ENCODE data around the gene EYS. TPM values are rescaled to one million over a fixed set of nuclear protein-coding genes. Genes with fewer than 3 reads are reported as not detected.

The EYS gene
- total RNA-seq, 1 experiment from 2014 or later = not detected

DNA sequence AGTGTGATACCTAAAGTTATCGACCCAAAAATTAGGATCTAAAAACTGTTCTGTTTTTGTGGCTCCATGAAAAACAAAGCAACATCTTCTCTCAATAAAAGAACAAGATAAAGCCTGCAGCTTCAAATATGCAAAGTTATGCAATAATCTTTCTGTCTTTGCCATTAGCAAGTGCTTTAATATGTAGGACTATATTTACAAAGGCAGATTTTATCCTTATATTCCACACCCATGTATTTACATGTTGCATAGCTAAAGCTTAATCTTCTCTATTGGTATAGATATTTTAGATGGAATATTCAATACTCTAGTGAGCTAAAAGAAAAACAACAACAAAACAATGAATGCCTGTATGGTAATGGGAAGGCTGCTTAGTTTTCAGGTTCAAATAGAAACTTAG is 1443.2 kb downstream of the EYS start:
- H3K23me2 ChIP-seq (ENCODE audit: insufficient read length, low read depth, low read length, poor library complexity, severe bottlenecking) = no peaks in the 10 kb centered on the region
- H3K23ac ChIP-seq (ENCODE audit: insufficient read length, low read depth, low read length) = no peak overlapping the region
- Mint-ChIP-seq H3K9me3 (no peaks in the 10 kb centered on the region), H3K4me1 (peaks cover 36 to 38% of the 10 kb centered on the region in 2 experiments), H3K4me3 (no peak overlapping the region), H3K27me3 (ENCODE audit: low read depth) (no peaks in the 10 kb centered on the region), H3K36me3 (ENCODE audit: insufficient read depth in 1 of 3, low read depth in 3 of 3) (no peaks in the 10 kb centered on the region), H3K27ac (no peak overlapping the region; a peak in 1 of 7 replicates)
- H4K5ac ChIP-seq (ENCODE audit: insufficient read length, low read depth, low read length) = no peak overlapping the region
- H3K27ac ChIP-seq (ENCODE audit: insufficient read length, low read depth, low read length) = no peak overlapping the region
- H2BK15ac ChIP-seq (ENCODE audit: low read depth, low read length) = no peak overlapping the region
- no peak for TF ChIP-seq CTCF (conservative IDR thresholded peaks at IDR 0.05)
- H2BK20ac ChIP-seq (ENCODE audit: low read depth, low read length, poor library complexity, severe bottlenecking) = no peak overlapping the region
- H2BK120ac ChIP-seq (ENCODE audit: low read depth, low read length, poor library complexity, severe bottlenecking) = no peak overlapping the region
- H3K79me2 ChIP-seq (ENCODE audit: insufficient read depth, low read length) = no peaks in the 10 kb centered on the region
- H2AK5ac ChIP-seq (ENCODE audit: insufficient read length, low read length) = no peak overlapping the region
- H3K27me3 ChIP-seq (ENCODE audit: insufficient read depth, low read length) = no peaks in the 10 kb centered on the region
- no peak overlapping the region for H3K9ac ChIP-seq (ENCODE audit: extremely low read depth, insufficient read length, low read length)
- no peak overlapping the region for H3T11ph ChIP-seq (ENCODE audit: low read length)
- no peak for DNase-seq
- H4K20me1 ChIP-seq (ENCODE audit: control insufficient read depth, insufficient read depth, insufficient read length) = no peaks in the 10 kb centered on the region
- H2BK12ac ChIP-seq (ENCODE audit: insufficient read length, low read depth, low read length) = no peak overlapping the region
- H2BK5ac ChIP-seq (ENCODE audit: insufficient read length, low read length) = no peak overlapping the region
- H3K14ac ChIP-seq (ENCODE audit: insufficient read depth, low read length) = no peak overlapping the region
- no peaks in the 10 kb centered on the region; the same call in 1 of the 2 replicates for H3K4me1 ChIP-seq (ENCODE audit: insufficient read depth, low read length)
- no peaks in the 10 kb centered on the region for H3K9me3 ChIP-seq (ENCODE audit: control insufficient read depth, low read depth, low read length)
- H3K4ac ChIP-seq (ENCODE audit: low read depth, low read length) = no peak overlapping the region
- no peak overlapping the region for H2AFZ ChIP-seq (ENCODE audit: low read length)
- no CpG with 5 or more reads among the region's 1 CpG for WGBS (ENCODE audit: extremely low coverage, insufficient read length, low lambda C conversion rate)
- no peak overlapping the region for H4K8ac ChIP-seq (replicated peaks; ENCODE audit: insufficient read length, low read depth, low read length)
- H3K4me2 ChIP-seq (ENCODE audit: insufficient read depth, insufficient read length, low read length) = no peak overlapping the region
- no peak overlapping the region for H4K91ac ChIP-seq (ENCODE audit: insufficient read length, low read depth, low read length)
- H3K56ac ChIP-seq (ENCODE audit: insufficient read length, low read depth, low read length) = no peak overlapping the region
- H3K18ac ChIP-seq (ENCODE audit: insufficient read length, low read depth, low read length) = no peak overlapping the region
- H3K79me1 ChIP-seq (ENCODE audit: insufficient read depth, low read depth, low read length, poor library complexity, severe bottlenecking) = no peaks in the 10 kb centered on the region
